Neural cell (in vitro differentiated cells): Measurements from ENCODE around the gene GTF3A. TPM values are rescaled to one million over a fixed set of nuclear protein-coding genes. Genes with fewer than 3 reads are reported as not detected.
"Not testable (repeated sequence)": the region's sequence is repeated elsewhere in the genome, so short reads cannot be mapped to it uniquely, and the experiment has no call there.

Source experiments
- H2AFZ ChIP-seq: fragments of 200-600, 300-800 bp; sonication (generic), shearing (Covaris generic); 2 replicates; pipeline ENCODE4 v1.6.0; 2014; ENCODE audit warnings: low read depth, mild to moderate bottlenecking, antibody characterized with exemption, low read length, moderate library complexity
- H3F3A ChIP-seq: fragments of 200-600 bp; shearing (Covaris generic); 2 replicates; pipeline ENCODE4 v1.6.1; 2016; ENCODE audit warnings: mild to moderate bottlenecking, moderate library complexity, mixed read lengths, antibody characterized with exemption, low read length; ENCODE audit not compliant: insufficient read depth, poor library complexity, severe bottlenecking
- H3K27ac ChIP-seq: fragments of 200-600, 300-800 bp; sonication (generic), shearing (Covaris generic); 2 replicates; pipeline ENCODE4 v1.5.1; 2014; ENCODE audit warnings: mild to moderate bottlenecking, low read length, moderate library complexity
- H3K27me3 ChIP-seq: fragments of 300-800, 200-600 bp; sonication (generic), shearing (Covaris generic); 2 replicates; pipeline ENCODE4 v1.6.0; 2014; ENCODE audit warnings: mild to moderate bottlenecking, low read depth, low read length, moderate library complexity; ENCODE audit not compliant: insufficient read depth
- H3K36me3 ChIP-seq: fragments of 300-800, 200-600 bp; sonication (generic), shearing (Covaris generic); 2 replicates; pipeline ENCODE4 v1.5.1; 2014; ENCODE audit warnings: mild to moderate bottlenecking, antibody characterized with exemption, low read length, moderate library complexity; ENCODE audit not compliant: insufficient read depth
- H3K4me2 ChIP-seq: fragments of 300-800, 200-600 bp; sonication (generic), shearing (Covaris generic); 2 replicates; pipeline ENCODE4 v1.6.0; 2014; ENCODE audit warnings: mild to moderate bottlenecking, low read length
- H3K4me3 ChIP-seq: fragments of 300-800, 200-600 bp; sonication (generic), shearing (Covaris generic); 2 replicates; pipeline ENCODE4 v1.5.1; 2014; ENCODE audit warnings: mild to moderate bottlenecking, low read length, moderate library complexity
- H3K79me2 ChIP-seq: fragments of 200-600 bp; shearing (Covaris generic); replicated peaks from 2 replicates; pipeline ENCODE4 v1.6.0; 2014; ENCODE audit warnings: mild to moderate bottlenecking, low read length, moderate library complexity; ENCODE audit not compliant: insufficient read depth
- H3K9ac ChIP-seq: fragments of 300-800, 200-600 bp; sonication (generic), shearing (Covaris generic); 2 replicates; pipeline ENCODE4 v1.6.1; 2016; ENCODE audit warnings: mild to moderate bottlenecking, low read length, mixed read lengths
- H3K9me2 ChIP-seq: fragments of 200-600 bp; shearing (Covaris generic); 2 replicates; pipeline ENCODE4 v1.6.1; 2016; ENCODE audit warnings: mild to moderate bottlenecking, low read length, mixed read lengths; ENCODE audit not compliant: insufficient read depth
- H3K9me3 ChIP-seq: fragments of 200-600, 300-800 bp; sonication (generic), shearing (Covaris generic); 2 replicates; pipeline ENCODE4 v1.6.1; 2016; ENCODE audit warnings: mild to moderate bottlenecking, mixed run types, low read length, moderate library complexity, mixed read lengths
- H4K20me1 ChIP-seq: fragments of 200-600 bp; shearing (Covaris generic); 2 replicates; pipeline ENCODE4 v1.6.1; 2016; ENCODE audit warnings: mild to moderate bottlenecking, mixed run types; ENCODE audit not compliant: insufficient read depth
- EP300 ChIP-seq: fragments of 450-650 bp; conservative IDR thresholded peaks from 2 replicates; pipeline ENCODE4 v1.6.1; 2014; ENCODE audit warnings: antibody characterized with exemption, mild to moderate bottlenecking, moderate library complexity; ENCODE audit not compliant: poor library complexity, severe bottlenecking
- EZH2 ChIP-seq: fragments of 200-600, 300-800 bp; shearing (Covaris generic), sonication (generic); IDR thresholded peaks from 2 replicates; pipeline ENCODE4 v1.6.1; 2014; ENCODE audit warnings: antibody characterized with exemption, low read length, borderline replicate concordance, mild to moderate bottlenecking; ENCODE audit not compliant: insufficient read depth, poor library complexity, severe bottlenecking
- MXI1 ChIP-seq: fragments of 450-650 bp; conservative IDR thresholded peaks from 2 replicates; pipeline ENCODE4 v1.6.1; 2014; ENCODE audit warnings: antibody characterized with exemption, mild to moderate bottlenecking; ENCODE audit not compliant: poor library complexity, severe bottlenecking
- POLR2AphosphoS5 ChIP-seq: IDR thresholded peaks from 2 replicates; pipeline ENCODE4 v1.6.1; 2012
- RAD21 ChIP-seq: fragments of 450-650 bp; conservative IDR thresholded peaks from 2 replicates; pipeline ENCODE4 v1.6.1; 2014; ENCODE audit warnings: antibody characterized with exemption, mild to moderate bottlenecking, moderate library complexity
- SMC3 ChIP-seq: fragments of 450-650 bp; conservative IDR thresholded peaks from 2 replicates; pipeline ENCODE4 v1.6.1; 2014; ENCODE audit warnings: antibody characterized with exemption, mild to moderate bottlenecking, moderate library complexity; ENCODE audit not compliant: poor library complexity
- TAF1 ChIP-seq: IDR thresholded peaks from 2 replicates; pipeline ENCODE4 v1.6.1; 2012; ENCODE audit warnings: low read depth
- polyA plus RNA-seq: library from polyadenylated mRNA; depleted of rRNA; stranded (reverse); fragments of >200 nt; gene quantifications from 2 replicates; pipeline ENCODE4 v1.2.3, GENCODE V29; 2014
- TF ChIP-seq, protein P1 (sequence below): IDR thresholded peaks from 2 replicates; pipeline ENCODE4 v1.6.1; 2012; ENCODE audit warnings: borderline replicate concordance
- TF ChIP-seq, protein P2 (sequence below): fragments of 450-650 bp; IDR thresholded peaks from 2 replicates; pipeline ENCODE4 v1.5.1; 2014; ENCODE audit warnings: antibody characterized with exemption, mild to moderate bottlenecking, moderate library complexity; ENCODE audit not compliant: poor library complexity, severe bottlenecking

Gene GTF3A
- polyA plus RNA-seq, 1 donor from 2014 or later: 104 TPM

- Histone ChIP-seq H3K9ac (no peak overlapping the region), H3K4me2 (no peak overlapping the region), H4K20me1 (no peaks in the 10 kb centered on the region), H3K79me2 (no peaks in the 10 kb centered on the region), H3F3A (no peaks in the 10 kb centered on the region), H3K27ac (no peak overlapping the region), H2AFZ (no peak overlapping the region), H3K9me2 (no peaks in the 10 kb centered on the region), H3K27me3 (no peaks in the 10 kb centered on the region), H3K9me3 (no peaks in the 10 kb centered on the region), H3K36me3 (no peaks in the 10 kb centered on the region), H3K4me3 (no peak overlapping the region)
- TF ChIP-seq RAD21 (no peak), MXI1 (no peak), TAF1 (no peak), SMC3 (no peak), EZH2 (no peak), EP300 (no peak), POLR2AphosphoS5 (no peak)
- TF ChIP-seq, protein P1, sequence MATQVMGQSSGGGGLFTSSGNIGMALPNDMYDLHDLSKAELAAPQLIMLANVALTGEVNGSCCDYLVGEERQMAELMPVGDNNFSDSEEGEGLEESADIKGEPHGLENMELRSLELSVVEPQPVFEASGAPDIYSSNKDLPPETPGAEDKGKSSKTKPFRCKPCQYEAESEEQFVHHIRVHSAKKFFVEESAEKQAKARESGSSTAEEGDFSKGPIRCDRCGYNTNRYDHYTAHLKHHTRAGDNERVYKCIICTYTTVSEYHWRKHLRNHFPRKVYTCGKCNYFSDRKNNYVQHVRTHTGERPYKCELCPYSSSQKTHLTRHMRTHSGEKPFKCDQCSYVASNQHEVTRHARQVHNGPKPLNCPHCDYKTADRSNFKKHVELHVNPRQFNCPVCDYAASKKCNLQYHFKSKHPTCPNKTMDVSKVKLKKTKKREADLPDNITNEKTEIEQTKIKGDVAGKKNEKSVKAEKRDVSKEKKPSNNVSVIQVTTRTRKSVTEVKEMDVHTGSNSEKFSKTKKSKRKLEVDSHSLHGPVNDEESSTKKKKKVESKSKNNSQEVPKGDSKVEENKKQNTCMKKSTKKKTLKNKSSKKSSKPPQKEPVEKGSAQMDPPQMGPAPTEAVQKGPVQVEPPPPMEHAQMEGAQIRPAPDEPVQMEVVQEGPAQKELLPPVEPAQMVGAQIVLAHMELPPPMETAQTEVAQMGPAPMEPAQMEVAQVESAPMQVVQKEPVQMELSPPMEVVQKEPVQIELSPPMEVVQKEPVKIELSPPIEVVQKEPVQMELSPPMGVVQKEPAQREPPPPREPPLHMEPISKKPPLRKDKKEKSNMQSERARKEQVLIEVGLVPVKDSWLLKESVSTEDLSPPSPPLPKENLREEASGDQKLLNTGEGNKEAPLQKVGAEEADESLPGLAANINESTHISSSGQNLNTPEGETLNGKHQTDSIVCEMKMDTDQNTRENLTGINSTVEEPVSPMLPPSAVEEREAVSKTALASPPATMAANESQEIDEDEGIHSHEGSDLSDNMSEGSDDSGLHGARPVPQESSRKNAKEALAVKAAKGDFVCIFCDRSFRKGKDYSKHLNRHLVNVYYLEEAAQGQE: no peak
- TF ChIP-seq, protein P2, sequence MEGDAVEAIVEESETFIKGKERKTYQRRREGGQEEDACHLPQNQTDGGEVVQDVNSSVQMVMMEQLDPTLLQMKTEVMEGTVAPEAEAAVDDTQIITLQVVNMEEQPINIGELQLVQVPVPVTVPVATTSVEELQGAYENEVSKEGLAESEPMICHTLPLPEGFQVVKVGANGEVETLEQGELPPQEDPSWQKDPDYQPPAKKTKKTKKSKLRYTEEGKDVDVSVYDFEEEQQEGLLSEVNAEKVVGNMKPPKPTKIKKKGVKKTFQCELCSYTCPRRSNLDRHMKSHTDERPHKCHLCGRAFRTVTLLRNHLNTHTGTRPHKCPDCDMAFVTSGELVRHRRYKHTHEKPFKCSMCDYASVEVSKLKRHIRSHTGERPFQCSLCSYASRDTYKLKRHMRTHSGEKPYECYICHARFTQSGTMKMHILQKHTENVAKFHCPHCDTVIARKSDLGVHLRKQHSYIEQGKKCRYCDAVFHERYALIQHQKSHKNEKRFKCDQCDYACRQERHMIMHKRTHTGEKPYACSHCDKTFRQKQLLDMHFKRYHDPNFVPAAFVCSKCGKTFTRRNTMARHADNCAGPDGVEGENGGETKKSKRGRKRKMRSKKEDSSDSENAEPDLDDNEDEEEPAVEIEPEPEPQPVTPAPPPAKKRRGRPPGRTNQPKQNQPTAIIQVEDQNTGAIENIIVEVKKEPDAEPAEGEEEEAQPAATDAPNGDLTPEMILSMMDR: no peak
Observed at GRCh38 chr13:27398360-27398759, 26.1 kb upstream of the GTF3A start.

- not testable (repeated sequence) for H2AFZ ChIP-seq, H3K79me2 ChIP-seq, H3F3A ChIP-seq, H3K9me3 ChIP-seq, H4K20me1 ChIP-seq, H3K9ac ChIP-seq, H3K4me2 ChIP-seq, H3K9me2 ChIP-seq, H3K36me3 ChIP-seq, H3K4me3 ChIP-seq, H3K27me3 ChIP-seq, H3K27ac ChIP-seq
Observed at GRCh38 chr13:27400405-27400804, 24.0 kb upstream of the GTF3A start.

DNA sequence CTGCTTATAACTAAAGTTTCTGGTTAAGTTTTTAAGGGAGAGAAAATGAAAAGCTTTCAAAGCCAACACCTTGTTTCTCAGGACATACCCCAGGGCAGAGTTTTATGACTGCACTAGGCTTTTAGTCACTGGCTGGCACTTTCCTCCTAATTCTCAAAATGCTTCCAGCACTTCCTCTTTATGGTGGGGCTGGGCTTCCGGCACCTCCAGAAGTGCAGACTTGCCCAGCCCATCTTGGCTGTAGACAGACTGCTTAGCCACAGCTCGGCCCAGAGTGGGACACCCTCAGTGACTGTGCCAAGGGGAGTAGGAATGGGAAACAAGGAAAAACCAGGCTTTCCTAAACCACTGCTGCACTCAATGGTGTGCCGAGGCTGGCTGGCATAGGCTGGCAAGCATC, 23.2 kb upstream of the GTF3A start:
- Histone ChIP-seq H3K27me3 (no peaks in the 10 kb centered on the region), H3K9me3 (no peaks in the 10 kb centered on the region), H3K4me3 (no peak overlapping the region), H3F3A (no peaks in the 10 kb centered on the region), H3K9ac (no peak overlapping the region), H2AFZ (no peak overlapping the region), H3K4me2 (no peak overlapping the region), H4K20me1 (no peaks in the 10 kb centered on the region), H3K79me2 (no peaks in the 10 kb centered on the region), H3K36me3 (no peaks in the 10 kb centered on the region), H3K9me2 (no peaks in the 10 kb centered on the region), H3K27ac (no peak overlapping the region)
- no peak for TF ChIP-seq EZH2
- TF ChIP-seq EP300: no peak
- TF ChIP-seq RAD21: no peak
- TF ChIP-seq MXI1: no peak
- TF ChIP-seq, protein P1: no peak
- TF ChIP-seq, protein P2: no peak
- no peak for TF ChIP-seq POLR2AphosphoS5
- no peak for TF ChIP-seq TAF1
- TF ChIP-seq SMC3: no peak
